ENCODE measurements around the gene LAMP2.
A peak's percentile ranks its signal among the peaks of the same experiment; 100 is the strongest.

Gene LAMP2

GRCh38 chrX:120456973-120457372 is 12.1 kb downstream of the LAMP2 start:
- DNase-seq (ENCODE audit: low spot score): no peak

- no peak for DNase-seq (ENCODE audit: low spot score)
Observed at GRCh38 chrX:120453985-120454384, 15.1 kb downstream of the LAMP2 start.

GRCh38 chrX:120452131-120452530 is 17.0 kb downstream of the LAMP2 start:
- no peak for DNase-seq (ENCODE audit: low spot score)

GRCh38 chrX:120450163-120450562 is 18.9 kb downstream of the LAMP2 start:
- no peak for DNase-seq (ENCODE audit: low spot score)

GRCh38 chrX:120446498-120446897 is 22.6 kb downstream of the LAMP2 start:
- DNase-seq (ENCODE audit: low spot score): no peak

- no peak for DNase-seq (ENCODE audit: low spot score)
Observed at GRCh38 chrX:120439921-120440320, 29.2 kb downstream of the LAMP2 start.

- DNase-seq (ENCODE audit: low spot score): no peak
Observed at GRCh38 chrX:120429776-120430540, 39.1 kb downstream of the LAMP2 start.

- peak; percentile 1 for DNase-seq (ENCODE audit: low spot score)
Observed at GRCh38 chrX:120428309-120428708, 40.8 kb downstream of the LAMP2 start.

- no peak for DNase-seq (ENCODE audit: low spot score)
Observed at GRCh38 chrX:120426599-120426998, 42.5 kb downstream of the LAMP2 start.

- no peak for DNase-seq (ENCODE audit: low spot score)
Observed at GRCh38 chrX:120419463-120419862, 49.6 kb downstream of the LAMP2 start.

- no peak for DNase-seq (ENCODE audit: low spot score)
Observed at GRCh38 chrX:120408168-120408567, 60.9 kb downstream of the LAMP2 start.

- DNase-seq (ENCODE audit: low spot score): no peak
Observed at GRCh38 chrX:120406638-120407037, 62.5 kb downstream of the LAMP2 start.

- no peak for DNase-seq (ENCODE audit: low spot score)
Observed at GRCh38 chrX:120402369-120402768, 66.7 kb downstream of the LAMP2 start.

- no peak for DNase-seq (ENCODE audit: low spot score)
Observed at GRCh38 chrX:120401301-120401700, 67.8 kb downstream of the LAMP2 start.

GRCh38 chrX:120380699-120381098 is 88.4 kb downstream of the LAMP2 start:
- DNase-seq (ENCODE audit: low spot score): peak; percentile 4

GRCh38 chrX:120379937-120380681 is 89.0 kb downstream of the LAMP2 start:
- DNase-seq (ENCODE audit: low spot score): no peak

- DNase-seq (ENCODE audit: low spot score): no peak
Observed at GRCh38 chrX:120378570-120378969, 90.5 kb downstream of the LAMP2 start.
